Measurements from ENCODE around the gene ATP8B4.

The ATP8B4 gene

GRCh38 chr15:49934487-49934886, 184.5 kb downstream of the ATP8B4 start:
- Histone ChIP-seq H3K9ac (ENCODE audit: low read length) (no peak overlapping the region), H3K79me1 (ENCODE audit: low read length) (no peaks in the 10 kb centered on the region), H4K12ac (ENCODE audit: low read depth, low read length) (no peak overlapping the region), H4K8ac (ENCODE audit: low read depth, low read length) (no peak overlapping the region), H3K4me2 (ENCODE audit: low read length) (no peak overlapping the region), H2AK5ac (ENCODE audit: low read length) (no peak overlapping the region), H2AFZ (ENCODE audit: insufficient read depth, low read length, poor library complexity) (no peak overlapping the region), H2BK120ac (ENCODE audit: insufficient read depth, low read length, poor library complexity) (no peak overlapping the region), H3K4me1 (ENCODE audit: control insufficient read depth in 1 of 2, insufficient read depth in 2 of 2, low read length in 2 of 2) (no peaks in the 10 kb centered on the region), H3K4me3 (ENCODE audit: low read depth, low read length) (no peak overlapping the region), H3K9me3 (ENCODE audit: insufficient read depth, low read depth, low read length) (no peaks in the 10 kb centered on the region), H3K23ac (ENCODE audit: low read length) (no peak overlapping the region), H2BK12ac (ENCODE audit: low read length) (no peak overlapping the region), H4K91ac (ENCODE audit: low read depth, low read length) (no peak overlapping the region), H3K79me2 (ENCODE audit: control insufficient read depth, insufficient read depth, low read length, poor library complexity) (no peaks in the 10 kb centered on the region), H3K4ac (ENCODE audit: low read depth, low read length) (no peak overlapping the region), H3K18ac (ENCODE audit: low read length) (no peak overlapping the region), H3K27ac (ENCODE audit: low read depth, low read length) (no peak overlapping the region), H3K36me3 (ENCODE audit: control insufficient read depth in 1 of 2, insufficient read depth in 2 of 2, low read length in 2 of 2) (no peaks in the 10 kb centered on the region), H3K27me3 (ENCODE audit: insufficient read depth, low read length) (no peaks in the 10 kb centered on the region), H2BK5ac (ENCODE audit: low read depth, low read length, poor library complexity) (no peak overlapping the region), H3K14ac (ENCODE audit: low read length) (no peak overlapping the region)
- WGBS (ENCODE audit: extremely low coverage, insufficient coverage, insufficient read length): no CpG with 5 or more reads among the region's 2 CpGs
- no peak for DNase-seq

DNA sequence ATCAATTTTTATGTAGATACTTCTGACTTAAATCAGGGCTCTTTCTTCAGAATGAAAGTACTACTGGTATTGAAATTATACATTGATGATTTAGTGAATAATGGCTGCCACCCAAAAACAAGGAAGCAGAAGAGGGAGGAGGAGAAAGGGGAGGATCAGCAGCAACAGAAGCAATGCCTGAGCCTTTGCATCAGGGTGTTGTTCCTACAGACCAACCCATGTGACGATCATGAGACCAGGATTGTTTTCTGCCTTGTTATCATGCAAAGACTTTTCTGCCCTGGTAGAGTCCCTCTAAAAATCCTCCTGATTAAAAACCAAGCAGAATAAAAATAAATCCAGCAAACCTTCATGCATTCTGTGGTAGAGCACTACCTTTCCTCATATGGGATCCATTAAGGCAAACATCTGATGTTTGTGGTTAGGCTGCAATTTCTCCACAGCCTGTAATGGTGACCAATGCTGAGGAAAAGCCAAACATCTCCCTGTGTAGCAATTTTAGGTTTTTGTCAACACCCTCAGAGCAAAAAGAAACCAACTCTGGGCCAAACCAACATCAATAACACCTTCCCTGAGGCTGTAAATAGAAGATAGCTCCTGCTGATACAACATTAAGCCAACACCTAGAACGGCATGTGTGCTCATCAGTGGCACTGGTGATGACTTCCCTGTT, 191.7 kb downstream of the ATP8B4 start:
- no peak overlapping the region for H3K14ac ChIP-seq (ENCODE audit: low read length)
- H2BK5ac ChIP-seq (ENCODE audit: low read depth, low read length, poor library complexity): no peak overlapping the region
- H3K23ac ChIP-seq (ENCODE audit: low read length): no peak overlapping the region
- no peak overlapping the region for H3K4ac ChIP-seq (ENCODE audit: low read depth, low read length)
- no peaks in the 10 kb centered on the region for H3K36me3 ChIP-seq (ENCODE audit: control insufficient read depth in 1 of 2, insufficient read depth in 2 of 2, low read length in 2 of 2)
- H3K18ac ChIP-seq (ENCODE audit: low read length): no peak overlapping the region
- H3K27me3 ChIP-seq (ENCODE audit: insufficient read depth, low read length): no peaks in the 10 kb centered on the region
- H3K9me3 ChIP-seq (ENCODE audit: insufficient read depth, low read depth, low read length): no peaks in the 10 kb centered on the region
- H3K4me3 ChIP-seq (ENCODE audit: low read depth, low read length): no peak overlapping the region
- H3K4me2 ChIP-seq (ENCODE audit: low read length): no peak overlapping the region
- no peak overlapping the region for H2AK5ac ChIP-seq (ENCODE audit: low read length)
- H4K12ac ChIP-seq (ENCODE audit: low read depth, low read length): no peak overlapping the region
- H2BK120ac ChIP-seq (ENCODE audit: insufficient read depth, low read length, poor library complexity): no peak overlapping the region
- H3K9ac ChIP-seq (ENCODE audit: low read length): no peak overlapping the region
- no peaks in the 10 kb centered on the region for H3K79me2 ChIP-seq (ENCODE audit: control insufficient read depth, insufficient read depth, low read length, poor library complexity)
- whole genome bisulfite sequencing (ENCODE audit: extremely low coverage, insufficient coverage, insufficient read length): no CpG with 5 or more reads among the region's 2 CpGs
- H4K8ac ChIP-seq (ENCODE audit: low read depth, low read length): no peak overlapping the region
- peak; percentile 51 to 76 for DNase-seq
- no peak overlapping the region for H3K27ac ChIP-seq (ENCODE audit: low read depth, low read length)
- no peaks in the 10 kb centered on the region for H3K4me1 ChIP-seq (ENCODE audit: control insufficient read depth in 1 of 2, insufficient read depth in 2 of 2, low read length in 2 of 2)
- H4K91ac ChIP-seq (ENCODE audit: low read depth, low read length): no peak overlapping the region
- H2BK12ac ChIP-seq (ENCODE audit: low read length): no peak overlapping the region
- H2AFZ ChIP-seq (ENCODE audit: insufficient read depth, low read length, poor library complexity): no peak overlapping the region
- no peaks in the 10 kb centered on the region for H3K79me1 ChIP-seq (ENCODE audit: low read length)

DNA sequence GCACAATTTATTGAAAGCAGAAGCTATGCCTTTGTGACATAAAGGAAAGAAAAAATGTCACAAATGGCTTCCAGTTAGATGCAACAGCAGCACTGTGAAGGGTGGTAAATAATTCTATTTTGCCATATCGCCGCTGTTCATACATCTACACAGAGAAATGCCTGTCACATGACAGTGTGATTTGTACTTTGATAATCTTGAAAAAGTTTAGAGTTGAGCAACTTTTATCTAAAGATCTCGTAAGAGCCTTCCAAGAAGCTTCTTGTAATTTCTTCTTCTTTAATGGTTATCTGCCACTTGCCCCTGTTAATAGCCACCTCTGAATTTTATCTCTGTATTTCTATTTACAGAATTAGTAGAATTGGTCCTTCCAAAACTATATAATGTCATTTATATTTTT, 192.3 kb downstream of the ATP8B4 start:
- no peak overlapping the region for H4K12ac ChIP-seq (ENCODE audit: low read depth, low read length)
- H2BK5ac ChIP-seq (ENCODE audit: low read depth, low read length, poor library complexity): no peak overlapping the region
- no CpG with 5 or more reads among the region's 3 CpGs for WGBS (ENCODE audit: extremely low coverage, insufficient coverage, insufficient read length)
- no peaks in the 10 kb centered on the region for H3K36me3 ChIP-seq (ENCODE audit: control insufficient read depth in 1 of 2, insufficient read depth in 2 of 2, low read length in 2 of 2)
- H3K27me3 ChIP-seq (ENCODE audit: insufficient read depth, low read length): no peaks in the 10 kb centered on the region
- H3K23ac ChIP-seq (ENCODE audit: low read length): no peak overlapping the region
- no peak overlapping the region for H4K91ac ChIP-seq (ENCODE audit: low read depth, low read length)
- H3K79me1 ChIP-seq (ENCODE audit: low read length): no peaks in the 10 kb centered on the region
- no peak overlapping the region for H3K4me2 ChIP-seq (ENCODE audit: low read length)
- no peaks in the 10 kb centered on the region for H3K79me2 ChIP-seq (ENCODE audit: control insufficient read depth, insufficient read depth, low read length, poor library complexity)
- no peak overlapping the region for H3K4ac ChIP-seq (ENCODE audit: low read depth, low read length)
- H3K27ac ChIP-seq (ENCODE audit: low read depth, low read length): no peak overlapping the region
- H2AK5ac ChIP-seq (ENCODE audit: low read length): no peak overlapping the region
- peak in 1 of 2 donors; percentile 96 for DNase-seq
- no peak overlapping the region for H4K8ac ChIP-seq (ENCODE audit: low read depth, low read length)
- H3K14ac ChIP-seq (ENCODE audit: low read length): no peak overlapping the region
- no peak overlapping the region for H3K9ac ChIP-seq (ENCODE audit: low read length)
- H2AFZ ChIP-seq (ENCODE audit: insufficient read depth, low read length, poor library complexity): no peak overlapping the region
- no peak overlapping the region for H3K18ac ChIP-seq (ENCODE audit: low read length)
- H3K4me3 ChIP-seq (ENCODE audit: low read depth, low read length): no peak overlapping the region
- H3K9me3 ChIP-seq (ENCODE audit: insufficient read depth, low read depth, low read length): no peaks in the 10 kb centered on the region
- H2BK12ac ChIP-seq (ENCODE audit: low read length): no peak overlapping the region
- no peak overlapping the region for H2BK120ac ChIP-seq (ENCODE audit: insufficient read depth, low read length, poor library complexity)
- no peaks in the 10 kb centered on the region for H3K4me1 ChIP-seq (ENCODE audit: control insufficient read depth in 1 of 2, insufficient read depth in 2 of 2, low read length in 2 of 2)

DNA sequence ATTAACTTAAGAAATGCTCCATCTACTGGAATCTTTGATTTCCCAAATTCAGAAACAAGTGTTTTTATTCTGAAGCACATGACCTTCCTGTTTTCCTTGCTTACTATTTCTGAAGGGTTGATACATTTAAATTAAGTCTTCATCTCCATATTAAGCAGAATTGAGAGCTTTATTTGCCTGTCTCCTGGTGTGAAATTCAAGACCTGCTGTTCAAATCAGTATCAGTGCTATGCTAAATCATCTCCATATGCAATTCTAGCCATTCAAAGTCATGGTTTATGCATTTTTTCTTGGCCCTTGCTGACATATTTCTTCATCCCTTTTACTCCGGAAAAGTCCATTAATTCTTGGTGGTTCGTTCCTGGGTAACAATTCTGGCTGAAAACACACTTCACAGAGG, 195.4 kb downstream of the ATP8B4 start:
- H4K8ac ChIP-seq (ENCODE audit: low read depth, low read length): no peak overlapping the region
- H3K79me1 ChIP-seq (ENCODE audit: low read length): no peaks in the 10 kb centered on the region
- H3K4ac ChIP-seq (ENCODE audit: low read depth, low read length): no peak overlapping the region
- no peaks in the 10 kb centered on the region for H3K27me3 ChIP-seq (ENCODE audit: insufficient read depth, low read length)
- no peak overlapping the region for H3K4me2 ChIP-seq (ENCODE audit: low read length)
- H3K79me2 ChIP-seq (ENCODE audit: control insufficient read depth, insufficient read depth, low read length, poor library complexity): no peaks in the 10 kb centered on the region
- no peak overlapping the region for H2AFZ ChIP-seq (ENCODE audit: insufficient read depth, low read length, poor library complexity)
- no peak overlapping the region for H2BK120ac ChIP-seq (ENCODE audit: insufficient read depth, low read length, poor library complexity)
- no peak overlapping the region for H3K14ac ChIP-seq (ENCODE audit: low read length)
- H3K23ac ChIP-seq (ENCODE audit: low read length): no peak overlapping the region
- no peak overlapping the region for H3K4me3 ChIP-seq (ENCODE audit: low read depth, low read length)
- no peak overlapping the region for H2AK5ac ChIP-seq (ENCODE audit: low read length)
- H3K4me1 ChIP-seq (ENCODE audit: control insufficient read depth in 1 of 2, insufficient read depth in 2 of 2, low read length in 2 of 2): no peaks in the 10 kb centered on the region
- no peaks in the 10 kb centered on the region for H3K9me3 ChIP-seq (ENCODE audit: insufficient read depth, low read depth, low read length)
- no peak for DNase-seq
- H2BK12ac ChIP-seq (ENCODE audit: low read length): no peak overlapping the region
- no peak overlapping the region for H2BK5ac ChIP-seq (ENCODE audit: low read depth, low read length, poor library complexity)
- H3K18ac ChIP-seq (ENCODE audit: low read length): no peak overlapping the region
- no peak overlapping the region for H3K27ac ChIP-seq (ENCODE audit: low read depth, low read length)
- no peaks in the 10 kb centered on the region for H3K36me3 ChIP-seq (ENCODE audit: control insufficient read depth in 1 of 2, insufficient read depth in 2 of 2, low read length in 2 of 2)
- H3K9ac ChIP-seq (ENCODE audit: low read length): no peak overlapping the region
- no peak overlapping the region for H4K91ac ChIP-seq (ENCODE audit: low read depth, low read length)
- H4K12ac ChIP-seq (ENCODE audit: low read depth, low read length): no peak overlapping the region
- no CpG with 5 or more reads among the region's 2 CpGs for WGBS (ENCODE audit: extremely low coverage, insufficient coverage, insufficient read length)
